Ureter (tissue), 1 donor: Measurements from ENCODE around the gene SLC66A2. TPM values are rescaled to one million over a fixed set of nuclear protein-coding genes. Genes with fewer than 3 reads are reported as not detected.
"Not testable (repeated sequence)": the region's sequence is repeated elsewhere in the genome, so short reads cannot be mapped to it uniquely, and the experiment has no call there.

Experiments
- DNase-seq: peaks from one replicate; pipeline ENCODE4 v3.0.0-alpha.2; 2020; ENCODE audit warnings: low spot score
- total RNA-seq: library from RNA; stranded (reverse); gene quantifications from one replicate; pipeline ENCODE4 v1.2.4, GENCODE V29; 2023
- donor health status: DM: yes; HTN: yes; CAD: no.

SLC66A2 gene
- total RNA-seq, 1 donor from 2014 or later, result 37.4 TPM

DNA sequence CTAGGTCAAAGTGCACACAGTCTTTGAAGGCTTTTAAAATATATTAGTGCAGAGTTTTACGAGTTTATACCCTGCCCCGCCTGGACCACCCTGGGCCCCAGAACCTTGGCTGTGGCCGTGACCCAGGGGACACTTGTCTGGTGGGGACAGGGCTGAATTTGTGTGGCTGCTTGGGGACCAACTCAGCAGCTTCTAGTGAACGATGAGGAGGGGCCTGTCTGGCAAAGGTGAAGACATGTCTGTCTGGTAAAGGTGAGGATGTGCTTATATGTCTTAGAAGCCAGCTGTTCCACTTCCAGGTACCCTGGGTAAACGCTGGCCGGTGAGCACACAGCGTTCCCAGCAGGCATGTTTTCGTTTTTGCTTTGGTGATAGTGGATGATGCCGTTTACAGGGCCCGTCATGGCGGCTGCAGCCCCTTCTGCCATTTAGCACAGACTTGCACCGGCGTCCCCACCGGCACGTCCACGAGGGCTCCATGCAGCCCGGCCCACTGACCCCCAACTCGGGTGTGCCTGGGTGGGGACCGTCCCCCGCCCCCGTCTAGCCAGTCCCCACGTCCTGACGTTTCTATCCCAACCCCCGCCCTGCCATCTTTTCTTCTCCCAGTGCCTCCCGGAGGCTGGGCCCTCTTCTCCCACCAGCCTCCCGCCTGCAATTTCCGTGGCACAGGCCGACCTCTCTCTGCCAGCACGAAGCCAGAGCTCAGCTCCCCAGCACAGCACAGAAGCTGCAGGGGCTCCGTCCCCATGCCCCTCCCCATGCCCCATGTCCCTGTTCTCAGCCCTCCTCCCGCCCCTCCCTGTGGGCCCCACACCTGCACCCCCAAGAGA lies 67.8 kb downstream of the SLC66A2 start:
- DNase-seq, result no peak

DNA sequence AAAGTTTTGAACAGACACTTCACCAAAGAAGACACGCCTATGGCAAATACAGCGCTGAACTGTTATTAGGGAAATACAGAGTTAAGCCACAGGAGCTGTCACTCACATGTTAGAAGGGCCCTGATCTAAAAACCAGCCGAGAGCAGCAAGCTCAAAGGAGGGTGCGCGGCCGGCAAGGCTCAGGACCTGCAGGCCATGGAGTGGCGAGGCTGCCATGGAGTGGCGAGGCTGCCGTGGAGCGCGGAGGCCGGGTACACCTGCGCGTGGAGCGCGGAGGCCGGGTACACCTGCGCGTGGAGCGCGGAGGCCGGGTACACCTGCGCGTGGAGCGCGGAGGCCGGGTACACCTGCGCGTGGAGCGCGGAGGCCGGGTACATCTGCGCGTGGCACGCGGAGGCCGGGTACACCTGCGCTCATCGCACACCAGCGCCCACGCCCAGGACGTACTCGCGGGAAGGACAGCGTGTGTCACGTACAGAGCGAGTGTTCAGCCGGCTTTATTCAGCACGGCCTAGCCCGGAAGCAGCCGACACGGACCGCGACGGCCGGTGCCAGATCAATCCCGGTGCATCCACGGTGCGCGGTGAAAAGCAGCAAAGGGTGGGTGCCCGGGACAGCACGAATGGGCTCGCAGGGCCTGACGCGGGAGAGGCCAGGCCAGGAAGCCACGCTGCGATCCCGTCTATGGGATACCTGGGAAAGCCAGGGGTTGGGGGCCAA lies 68.8 kb downstream of the SLC66A2 start:
- DNase-seq, result no peak

DNA sequence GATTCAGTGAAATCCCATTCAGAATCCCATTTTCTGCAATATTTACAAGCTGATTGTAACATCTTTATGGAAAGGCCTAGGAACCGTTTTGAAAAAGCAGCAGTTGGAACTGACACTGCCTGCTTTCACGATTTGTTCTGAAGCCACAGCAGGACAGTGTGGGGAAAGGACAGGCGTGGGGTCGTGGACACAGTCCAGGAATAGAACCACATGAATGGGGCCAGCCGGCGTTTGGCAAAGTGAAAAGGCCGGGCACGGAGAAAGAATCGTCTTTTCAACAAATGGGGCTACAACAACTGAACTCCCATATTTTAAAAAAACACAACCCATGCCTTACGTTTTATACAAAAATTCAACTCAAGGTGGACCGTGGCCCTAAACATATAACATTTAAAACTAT lies 69.8 kb downstream of the SLC66A2 start:
- no peak for DNase-seq

DNA sequence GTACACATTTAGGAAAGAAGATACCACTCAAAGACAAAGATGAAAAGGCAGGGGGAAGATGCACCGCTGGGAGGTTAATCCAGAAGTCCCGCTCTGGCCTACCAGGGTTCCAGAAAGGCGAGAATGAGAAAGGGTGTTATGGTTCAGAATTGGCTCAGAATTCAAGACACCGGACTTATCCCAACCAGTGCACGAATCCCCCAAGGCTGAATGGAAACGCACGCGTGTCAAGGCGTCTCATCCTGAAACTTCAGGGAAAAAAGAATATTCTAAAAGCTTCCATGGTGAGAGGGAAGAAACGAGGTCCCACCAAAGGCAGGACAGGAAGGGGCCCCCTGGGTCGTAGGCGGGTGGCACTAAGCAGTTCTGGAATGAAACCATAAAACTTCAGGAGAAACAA lies 71.9 kb downstream of the SLC66A2 start:
- DNase-seq, result no peak

DNA sequence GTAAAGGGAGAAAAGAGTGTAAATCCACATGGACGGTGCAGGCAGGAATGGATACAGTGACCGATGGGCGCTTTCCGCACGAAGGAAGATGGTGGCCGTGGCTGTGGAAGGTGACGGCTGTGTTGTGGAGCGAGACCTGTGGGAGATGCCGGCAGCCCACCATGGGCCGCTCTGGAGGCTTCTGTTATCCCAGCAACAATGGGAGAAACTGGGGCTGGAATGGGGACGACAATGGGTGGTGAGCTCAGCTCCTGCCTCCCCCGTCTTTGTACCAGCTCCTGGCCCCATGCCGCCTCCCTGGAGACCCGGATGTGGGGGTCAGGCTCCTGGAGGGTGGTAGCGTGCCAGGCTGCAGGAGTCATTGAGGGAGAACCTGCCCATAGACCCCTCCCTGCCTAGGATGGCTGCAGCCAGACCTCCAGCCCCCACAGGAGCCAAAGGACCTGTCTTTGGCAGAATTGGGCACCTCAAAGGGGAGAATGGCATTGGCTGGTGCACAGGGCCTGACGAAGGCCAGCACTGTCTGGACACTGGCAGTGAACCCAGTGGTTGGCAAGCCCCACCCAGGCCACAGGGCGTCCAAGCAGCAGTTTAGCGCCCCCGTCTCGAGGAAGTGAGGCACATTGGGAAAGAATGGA lies 72.6 kb downstream of the SLC66A2 start:
- DNase-seq, result no peak

DNA sequence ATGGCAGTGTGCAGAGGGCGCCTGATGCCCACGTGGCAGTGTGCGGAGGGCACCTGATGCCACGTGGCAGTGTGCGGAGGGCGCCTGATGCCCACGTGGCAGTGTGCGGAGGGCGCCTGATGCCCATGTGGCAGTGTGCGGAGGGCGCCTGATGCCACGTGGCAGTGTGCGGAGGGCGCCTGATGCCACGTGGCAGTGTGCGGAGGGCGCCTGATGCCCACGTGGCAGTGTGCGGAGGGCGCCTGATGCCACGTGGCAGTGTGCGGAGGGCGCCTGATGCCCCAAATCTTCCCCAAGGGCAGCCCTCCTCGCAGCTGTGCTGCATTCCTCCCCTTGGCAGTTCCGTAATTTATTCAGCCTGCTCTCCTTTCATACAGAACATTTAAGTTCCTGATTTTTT lies 73.2 kb downstream of the SLC66A2 start:
- DNase-seq, result not testable (repeated sequence)

DNA sequence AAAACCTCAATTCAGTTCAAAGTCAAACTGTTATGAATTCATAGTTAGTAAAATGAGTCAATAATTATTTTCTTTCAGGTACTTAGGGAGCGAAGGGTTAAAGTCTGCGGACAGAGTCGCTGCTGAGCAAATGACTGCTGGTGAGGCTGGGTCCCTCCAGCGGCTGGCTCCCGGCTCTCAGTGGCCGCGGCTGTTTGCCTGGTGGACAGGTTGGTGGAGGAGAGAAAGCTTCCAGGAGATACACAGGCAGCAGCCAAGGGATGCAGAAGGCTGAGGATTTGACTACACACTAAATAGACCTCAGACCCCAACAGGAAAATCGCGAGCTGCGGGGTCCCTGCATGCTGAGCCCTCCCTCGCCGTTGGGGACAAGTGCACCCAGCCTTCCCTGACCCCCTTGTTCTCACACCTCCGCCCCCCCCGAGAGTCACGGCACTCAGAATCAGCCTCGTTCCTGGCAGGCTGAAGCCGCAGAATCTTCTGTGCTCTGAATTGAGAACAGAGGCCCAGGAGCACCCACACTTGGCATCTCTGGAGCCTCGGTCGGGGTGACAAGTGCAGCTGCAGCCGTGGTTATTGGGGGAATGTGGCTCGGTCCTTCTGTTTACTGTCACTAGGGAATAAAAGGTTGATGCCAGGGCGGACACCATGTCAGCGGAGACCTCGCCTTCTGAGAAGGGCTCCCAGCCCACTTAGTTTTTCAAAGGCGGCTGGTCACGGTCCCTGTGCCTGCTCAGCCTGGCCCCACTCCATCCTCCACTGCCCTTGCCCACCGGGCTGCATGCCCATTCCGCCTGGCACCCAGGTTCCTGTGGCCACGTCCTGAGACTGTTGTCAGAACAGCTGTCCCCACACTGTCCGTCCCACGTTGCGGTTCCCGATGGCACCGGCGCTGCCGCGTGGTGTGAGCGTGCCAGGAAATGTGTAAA lies 74.0 kb downstream of the SLC66A2 start:
- DNase-seq, result no peak

DNA sequence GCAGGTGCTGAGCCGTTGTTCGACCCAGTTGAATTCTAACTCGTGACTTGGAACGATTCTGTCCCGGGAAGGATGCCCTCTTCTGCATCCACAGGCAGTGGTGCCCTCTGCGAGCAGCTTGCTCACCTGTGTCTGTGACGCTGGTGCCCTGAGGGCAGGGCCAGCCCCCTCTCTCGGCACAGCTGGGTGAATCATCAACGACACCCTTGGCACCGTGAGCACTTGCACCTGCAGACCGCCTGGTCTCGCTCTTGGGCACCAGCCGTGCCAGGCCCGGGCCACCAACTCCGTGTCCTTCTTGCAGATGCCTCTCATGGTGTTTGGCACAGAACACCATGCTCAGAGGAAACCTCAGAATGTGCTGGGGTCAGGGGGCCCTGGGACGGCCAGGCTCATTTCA lies 75.0 kb downstream of the SLC66A2 start:
- DNase-seq, result no peak

DNA sequence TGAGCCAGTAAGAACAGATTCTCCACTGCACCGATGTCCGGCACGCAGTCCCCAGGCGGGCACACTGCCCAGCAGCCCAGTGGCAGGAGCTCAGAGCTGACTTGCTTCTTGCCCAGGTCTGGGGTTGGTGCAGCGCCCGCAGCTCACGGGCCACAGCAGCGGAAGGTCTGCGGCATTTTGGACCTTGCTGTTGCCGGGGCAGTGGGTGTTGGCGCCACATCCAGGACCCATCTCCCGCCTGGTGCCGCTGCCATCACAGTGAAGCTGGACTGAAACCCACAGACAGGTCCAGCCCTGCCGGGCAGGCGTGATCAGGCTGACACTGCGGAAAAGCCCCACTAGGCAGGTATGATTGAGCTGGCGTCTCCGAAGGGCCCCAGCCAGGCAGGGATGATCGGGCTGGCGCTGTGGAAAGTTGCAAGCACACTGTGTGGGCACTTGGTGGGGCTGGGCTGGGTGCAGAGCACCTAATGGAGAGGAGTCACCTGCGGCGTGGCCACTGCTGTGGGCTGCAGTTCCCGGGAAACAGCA lies 75.5 kb downstream of the SLC66A2 start:
- DNase-seq, result no peak

DNA sequence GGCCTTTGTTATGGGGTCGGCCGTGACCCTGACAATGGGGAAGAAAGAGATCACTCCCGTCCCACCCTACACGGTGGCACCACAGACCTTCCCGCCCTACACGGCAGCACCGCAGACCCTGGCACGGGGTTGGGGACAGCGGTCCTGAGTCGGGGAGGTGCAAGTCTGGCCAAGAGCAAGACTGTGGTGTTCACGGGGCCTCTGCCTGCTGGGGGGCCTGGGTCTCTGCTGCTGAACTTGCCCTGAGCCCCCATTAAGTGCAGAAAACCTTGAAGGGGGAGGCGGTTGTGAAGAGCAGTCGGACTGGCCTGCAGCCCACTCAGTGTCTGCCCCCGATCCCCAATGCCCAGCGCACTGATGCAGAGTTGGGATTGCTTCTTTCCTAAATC lies 75.9 kb downstream of the SLC66A2 start:
- no peak for DNase-seq

DNA sequence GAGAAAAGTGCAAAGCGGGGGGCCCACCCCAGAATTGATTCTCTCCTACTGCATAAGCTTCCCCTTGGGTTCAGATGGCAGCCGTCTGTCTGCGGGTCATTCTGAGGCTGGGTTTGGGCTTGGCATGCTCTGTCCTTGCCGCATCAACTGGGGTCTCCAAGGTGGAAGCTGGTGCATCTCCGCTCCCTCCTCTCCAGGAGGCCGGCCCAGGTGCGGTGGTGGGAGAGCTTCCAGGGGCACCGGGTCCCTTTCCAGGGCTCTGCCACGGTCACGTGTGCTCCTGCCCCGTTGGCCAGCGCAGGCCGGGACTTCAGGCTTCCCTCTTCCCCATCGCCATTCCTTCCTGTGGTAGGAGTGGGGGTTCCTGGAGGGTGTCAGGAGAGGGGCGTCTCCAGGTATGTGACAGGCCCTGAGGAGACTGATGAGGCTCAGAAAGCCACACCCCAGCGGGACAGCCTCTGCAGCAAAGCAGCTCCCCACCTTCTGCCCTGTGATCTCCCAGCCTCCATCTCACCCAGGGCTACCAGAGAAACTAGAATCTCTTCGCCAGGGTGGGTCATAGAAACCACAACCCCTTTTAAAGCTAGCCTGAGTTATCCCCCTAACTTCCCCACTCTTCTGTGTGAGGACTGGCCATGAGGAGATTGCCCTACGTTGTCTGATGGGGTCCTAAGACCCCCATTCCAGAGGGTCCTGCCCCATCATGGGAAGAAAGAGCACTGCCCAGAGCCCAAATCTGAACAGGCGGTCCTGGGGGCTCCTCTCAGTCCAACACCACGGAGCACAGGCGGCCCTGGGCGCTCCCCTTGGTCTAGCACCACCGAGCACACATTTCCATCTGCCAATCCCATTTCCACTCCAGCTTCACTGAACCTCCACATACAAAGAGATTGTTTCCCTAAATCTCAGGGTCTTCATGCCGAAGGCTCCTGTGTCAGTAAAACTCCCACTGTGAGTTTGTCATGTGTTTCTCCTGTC lies 76.6 kb downstream of the SLC66A2 start:
- no peak for DNase-seq

DNA sequence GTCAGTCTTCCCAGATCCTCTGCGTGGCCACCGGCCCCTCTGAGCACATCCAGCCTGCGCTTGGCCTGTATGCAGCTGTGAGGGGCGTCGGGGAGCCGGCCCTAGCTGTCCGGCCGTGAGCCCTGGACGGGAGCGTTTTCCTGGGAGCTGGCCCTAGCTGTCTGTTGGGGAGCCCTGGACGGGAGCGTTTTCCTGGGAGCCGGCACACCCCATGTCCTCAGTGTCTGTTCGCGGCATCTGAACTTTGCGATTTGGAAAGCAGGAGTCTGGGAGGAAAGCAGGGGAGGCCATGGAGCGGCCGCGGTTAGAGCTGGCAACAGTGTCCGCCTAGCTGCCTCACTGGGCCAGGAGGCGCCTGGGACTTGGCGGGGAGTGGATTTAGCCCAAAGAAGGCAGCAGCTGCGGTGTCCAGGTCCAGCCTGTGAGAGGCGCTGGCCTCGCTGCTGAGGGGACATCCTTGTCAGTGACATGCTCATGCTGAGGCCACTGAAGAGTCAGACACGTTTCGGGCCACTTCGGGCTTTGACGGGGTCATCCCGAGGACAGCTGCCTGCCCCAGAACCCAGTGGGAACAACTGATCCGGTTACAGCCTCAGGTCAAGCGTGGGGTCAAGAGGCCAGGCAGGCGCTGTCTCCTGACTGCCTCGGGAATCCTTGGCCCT lies 77.9 kb downstream of the SLC66A2 start:
- DNase-seq, result no peak

DNA sequence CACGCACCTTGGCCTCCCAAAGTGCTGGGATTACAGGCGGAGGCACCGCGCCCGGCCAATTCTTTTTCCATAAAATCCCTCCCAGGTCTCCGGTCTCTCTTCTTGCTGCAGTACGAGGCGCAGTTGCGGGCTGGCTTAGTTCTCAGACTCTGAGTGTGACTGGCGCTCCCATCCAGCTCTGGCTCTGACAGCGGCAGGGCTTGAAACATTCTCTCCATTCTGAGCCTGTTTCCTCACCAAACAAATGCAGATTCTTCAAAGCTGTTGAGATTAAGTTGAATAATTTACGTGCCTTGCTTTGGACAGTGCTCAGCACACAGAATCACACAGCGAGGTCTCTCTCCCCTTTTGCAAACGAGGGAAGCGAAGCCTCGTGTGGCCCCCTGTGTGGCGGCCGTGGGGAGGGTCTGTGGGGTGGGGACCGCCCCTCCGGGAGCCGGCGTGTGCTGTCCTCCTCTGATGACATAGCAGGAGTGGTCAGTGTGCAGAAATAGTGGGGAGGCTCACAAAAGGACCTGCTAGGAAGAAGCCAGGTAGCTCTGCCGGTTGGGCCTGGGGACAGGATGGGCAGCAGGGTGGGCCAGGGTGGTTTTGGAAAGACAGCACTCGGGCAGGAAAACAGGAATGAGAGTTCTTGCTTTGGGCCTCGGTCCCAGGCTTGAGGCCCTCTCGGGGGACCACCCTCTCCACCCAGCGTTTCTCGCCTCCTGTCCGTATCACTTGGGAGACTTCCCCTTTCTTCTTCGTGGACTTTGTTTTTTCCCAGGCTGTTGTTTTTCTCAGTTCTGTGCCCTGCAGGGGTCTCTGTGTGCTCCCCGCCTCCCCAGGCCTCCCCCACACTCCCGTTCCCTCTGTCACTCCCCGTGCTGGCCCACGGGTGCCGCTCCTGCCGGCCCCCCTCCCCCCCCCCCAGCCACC lies 78.7 kb downstream of the SLC66A2 start:
- no peak for DNase-seq

DNA sequence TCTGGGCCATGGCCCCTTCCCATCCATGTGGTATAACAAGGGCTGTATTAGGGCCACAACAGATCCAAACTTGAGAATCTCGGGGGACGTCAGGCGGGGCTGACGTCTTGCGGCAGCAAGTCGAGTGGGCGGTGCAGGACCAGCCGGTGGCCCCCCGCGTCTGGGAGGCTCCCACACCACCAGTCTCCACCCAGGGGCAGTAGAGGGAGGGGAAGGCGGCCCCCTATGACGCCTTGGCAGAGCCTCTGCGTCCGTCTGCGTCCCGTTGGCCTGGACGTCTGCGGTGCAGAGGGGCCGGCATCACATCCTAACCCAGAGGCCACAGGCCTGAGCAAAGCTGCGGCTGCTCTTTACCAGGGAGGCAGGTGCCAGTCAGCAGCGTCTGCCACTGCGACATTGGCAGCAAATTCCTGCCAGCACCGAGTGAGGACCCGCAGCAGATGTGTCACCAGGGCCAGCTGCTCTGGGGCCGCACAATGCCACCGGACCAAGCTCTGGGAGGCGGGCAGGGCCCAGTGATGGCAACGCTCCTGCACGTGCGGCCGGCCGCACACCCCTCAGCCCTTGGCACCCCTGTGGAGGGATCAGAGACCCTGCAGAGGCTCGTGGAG lies 79.9 kb downstream of the SLC66A2 start:
- DNase-seq, result no peak

DNA sequence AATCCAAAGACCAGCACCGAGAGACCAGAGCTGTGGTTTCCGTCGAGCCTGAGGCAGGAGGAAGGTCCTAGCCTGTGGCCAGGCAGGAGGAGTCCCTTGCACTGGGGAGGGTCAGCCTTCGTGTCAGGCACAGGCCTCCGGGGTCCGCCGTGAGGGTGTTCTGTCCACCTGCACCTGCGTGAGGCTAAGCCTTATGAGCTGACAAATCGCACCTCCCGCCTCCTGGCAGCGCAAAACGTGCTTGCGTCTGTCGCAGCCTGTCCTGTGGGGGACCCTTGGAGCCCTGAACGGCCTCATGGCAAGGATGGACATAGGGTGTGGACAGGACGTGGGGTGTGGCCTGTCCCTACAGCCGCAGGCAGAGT lies 80.4 kb downstream of the SLC66A2 start:
- DNase-seq, result peak; percentile 42

DNA sequence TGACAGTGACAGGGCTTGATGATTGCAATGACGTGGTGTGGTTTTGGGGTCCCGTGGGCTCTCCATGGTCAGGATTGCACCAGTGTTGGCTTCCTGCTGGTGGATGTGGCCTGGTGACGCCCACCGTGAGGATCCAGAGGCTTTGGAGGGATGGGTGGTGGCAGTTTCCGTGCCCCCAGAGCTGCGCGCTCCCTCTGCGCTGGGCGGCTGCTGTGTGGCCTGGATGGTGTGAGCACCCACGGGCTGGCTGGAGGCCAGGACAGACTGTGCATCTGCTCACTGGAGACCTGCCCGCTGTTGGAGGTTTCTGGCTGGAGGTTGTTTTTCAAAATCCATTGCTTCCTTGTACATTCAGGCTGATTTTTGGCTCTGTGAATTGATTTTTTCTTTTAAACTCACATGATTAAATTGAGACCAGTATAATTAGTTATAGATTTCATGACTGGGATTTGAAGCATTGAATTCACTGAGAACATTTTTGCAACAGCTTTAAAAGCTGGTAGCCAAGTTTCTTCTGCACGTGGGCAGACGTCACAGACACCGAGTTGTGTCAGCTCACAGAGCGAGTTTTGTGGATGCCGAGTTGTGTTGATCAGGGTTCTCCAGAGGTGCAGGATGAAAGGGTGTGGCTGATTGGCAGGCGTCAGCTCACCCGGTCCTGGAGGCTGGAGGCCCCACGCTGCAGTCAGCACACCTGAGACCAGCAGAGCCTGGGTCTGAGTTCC lies 81.0 kb downstream of the SLC66A2 start:
- no peak for DNase-seq

DNA sequence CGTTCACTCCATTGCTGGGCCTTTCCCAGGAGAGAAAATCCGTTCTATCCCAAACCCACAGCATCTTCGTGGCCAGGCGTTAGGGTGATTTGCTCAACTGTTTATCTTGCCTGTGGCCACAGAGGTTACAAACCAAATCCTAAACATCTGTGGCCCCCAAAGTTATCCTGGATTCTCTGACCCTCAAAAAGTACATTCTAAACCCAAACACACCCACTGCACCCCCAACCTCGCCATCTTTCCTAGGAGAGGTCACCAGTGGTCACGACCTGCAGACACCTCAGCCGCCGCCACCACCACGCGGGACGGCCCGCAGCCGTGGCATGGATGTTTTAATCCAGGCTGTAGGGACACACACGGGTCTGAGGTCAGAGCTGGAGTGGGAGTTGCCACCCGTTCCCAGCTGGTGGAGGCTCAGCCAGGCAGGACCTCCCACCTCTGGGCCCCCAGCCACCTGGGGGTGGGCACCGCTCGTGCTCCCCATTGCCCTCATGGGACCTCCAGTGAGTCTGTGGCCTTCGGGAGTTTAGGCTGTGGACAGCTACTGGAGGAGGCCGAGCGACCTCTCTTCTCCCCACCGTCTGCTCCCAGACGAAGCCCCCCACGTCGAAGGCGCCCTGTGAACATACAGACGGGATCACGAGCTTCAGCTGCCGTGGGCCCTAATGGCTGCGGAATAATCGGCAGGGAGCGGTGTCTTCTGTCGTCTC lies 81.7 kb downstream of the SLC66A2 start:
- DNase-seq, result no peak
